ENCODE measurements around the gene IL1R2. TPM values are rescaled to one million over a fixed set of nuclear protein-coding genes. Genes with fewer than 3 reads are reported as not detected.

Gene IL1R2
- total RNA-seq, 4 donors from 2014 or later, result 2.1 to 13.1 (median 5.8) TPM

DNA sequence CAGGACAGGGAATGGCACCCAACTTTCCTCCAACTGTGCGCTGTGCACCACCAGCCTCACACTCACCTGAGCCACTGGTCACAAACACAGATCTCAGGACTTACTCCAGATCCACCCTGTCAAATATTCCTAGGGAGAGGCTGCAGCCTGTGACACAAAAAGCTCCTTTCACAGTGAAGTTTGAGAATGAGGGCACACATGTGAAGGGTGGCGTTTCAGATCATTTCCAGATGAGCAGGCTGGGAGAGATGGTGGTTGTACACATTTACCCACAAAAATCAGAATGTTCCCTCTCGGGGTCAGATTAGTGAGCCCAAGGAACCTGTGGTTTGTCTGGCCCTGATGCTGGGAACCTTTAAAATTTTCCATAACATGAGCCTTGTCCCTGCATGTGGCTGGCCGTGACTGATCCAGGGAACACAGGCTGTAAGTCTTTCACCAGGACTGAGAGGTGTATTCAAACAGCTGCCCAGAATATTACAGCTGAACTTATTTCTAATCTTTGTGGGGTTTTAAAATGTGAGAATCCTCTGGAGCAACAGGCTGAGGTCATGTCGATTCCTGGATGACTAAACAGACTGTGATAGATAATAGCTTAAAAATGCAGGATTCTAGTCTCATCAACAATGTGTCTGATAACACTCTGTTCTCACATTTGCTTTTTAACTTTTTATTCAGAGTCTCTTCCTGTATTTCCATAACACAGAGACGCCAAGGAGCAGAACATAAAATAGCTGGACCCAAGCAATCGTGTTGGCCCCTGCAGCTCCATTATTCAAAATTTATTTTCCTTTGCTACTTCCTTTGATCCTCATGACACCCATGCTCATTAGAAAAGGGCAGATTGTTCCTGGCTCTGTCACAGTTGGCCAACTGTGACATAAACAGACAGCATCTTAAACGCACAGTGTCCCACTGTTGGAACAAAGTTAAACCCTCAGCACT is 35.5 kb downstream of the IL1R2 start:
- no peaks in the 10 kb centered on the region for H3K36me3 ChIP-seq
- H3K4me3 ChIP-seq, result no peak overlapping the region
- in situ Hi-C loops (cut with MboI; ENCODE audit: low sequenced_read_pairs in 4 of 4) (loop anchor here in 1 of 4 donors (10.0 kb wide), 1 partner anchor 127 kb away; no protein-coding TSS in a partner anchor), intact Hi-C loops (cut with DNase I; ENCODE audit: low total_unique reads) (no loop called here)
- DNase-seq, result peak in 1 of 2 donors; percentile 48
- peak; percentile 81 to 82 for ATAC-seq
- peak overlapping the region; percentile 63 to 81 (median 74) for H3K27ac ChIP-seq
- H3K27me3 ChIP-seq, result no peaks in the 10 kb centered on the region
- no peaks in the 10 kb centered on the region for H3K9me3 ChIP-seq
- H3K4me1 ChIP-seq, result peaks cover 18 to 39% of the 10 kb centered on the region in 2 donors
- TF ChIP-seq, protein P1, sequence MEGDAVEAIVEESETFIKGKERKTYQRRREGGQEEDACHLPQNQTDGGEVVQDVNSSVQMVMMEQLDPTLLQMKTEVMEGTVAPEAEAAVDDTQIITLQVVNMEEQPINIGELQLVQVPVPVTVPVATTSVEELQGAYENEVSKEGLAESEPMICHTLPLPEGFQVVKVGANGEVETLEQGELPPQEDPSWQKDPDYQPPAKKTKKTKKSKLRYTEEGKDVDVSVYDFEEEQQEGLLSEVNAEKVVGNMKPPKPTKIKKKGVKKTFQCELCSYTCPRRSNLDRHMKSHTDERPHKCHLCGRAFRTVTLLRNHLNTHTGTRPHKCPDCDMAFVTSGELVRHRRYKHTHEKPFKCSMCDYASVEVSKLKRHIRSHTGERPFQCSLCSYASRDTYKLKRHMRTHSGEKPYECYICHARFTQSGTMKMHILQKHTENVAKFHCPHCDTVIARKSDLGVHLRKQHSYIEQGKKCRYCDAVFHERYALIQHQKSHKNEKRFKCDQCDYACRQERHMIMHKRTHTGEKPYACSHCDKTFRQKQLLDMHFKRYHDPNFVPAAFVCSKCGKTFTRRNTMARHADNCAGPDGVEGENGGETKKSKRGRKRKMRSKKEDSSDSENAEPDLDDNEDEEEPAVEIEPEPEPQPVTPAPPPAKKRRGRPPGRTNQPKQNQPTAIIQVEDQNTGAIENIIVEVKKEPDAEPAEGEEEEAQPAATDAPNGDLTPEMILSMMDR (IDR thresholded peaks at IDR 0.05 in 4 of 5, conservative IDR thresholded peaks at IDR 0.05 in 1 of 5), result no peak
- peak in 1 of 2 donors; percentile 14 for TF ChIP-seq POLR2A (IDR thresholded peaks at IDR 0.05)

DNA sequence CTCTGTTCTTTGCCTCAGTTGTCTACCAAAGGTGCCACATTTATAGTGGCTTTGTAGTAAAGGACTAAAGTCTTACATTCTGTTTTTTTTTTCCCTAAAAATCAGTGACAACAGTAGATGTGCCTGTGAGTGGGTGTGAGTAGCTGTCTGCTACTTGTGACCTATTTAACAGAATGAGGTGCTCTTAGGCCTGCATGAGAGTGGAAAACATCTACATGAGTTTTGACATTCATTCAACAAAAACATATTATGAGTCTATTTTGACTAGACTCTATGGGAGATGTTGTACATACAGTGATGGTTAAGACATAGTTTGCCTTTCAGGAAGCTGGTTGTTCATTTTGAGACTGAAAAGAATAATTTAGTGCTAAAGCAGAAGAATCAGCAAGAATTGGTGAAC is 36.7 kb downstream of the IL1R2 start:
- intact Hi-C loops (cut with DNase I; ENCODE audit: low total_unique reads), result no loop called here
- ATAC-seq, result no peak
- H3K4me1 ChIP-seq, result peaks cover 18 to 42% of the 10 kb centered on the region in 2 donors

DNA sequence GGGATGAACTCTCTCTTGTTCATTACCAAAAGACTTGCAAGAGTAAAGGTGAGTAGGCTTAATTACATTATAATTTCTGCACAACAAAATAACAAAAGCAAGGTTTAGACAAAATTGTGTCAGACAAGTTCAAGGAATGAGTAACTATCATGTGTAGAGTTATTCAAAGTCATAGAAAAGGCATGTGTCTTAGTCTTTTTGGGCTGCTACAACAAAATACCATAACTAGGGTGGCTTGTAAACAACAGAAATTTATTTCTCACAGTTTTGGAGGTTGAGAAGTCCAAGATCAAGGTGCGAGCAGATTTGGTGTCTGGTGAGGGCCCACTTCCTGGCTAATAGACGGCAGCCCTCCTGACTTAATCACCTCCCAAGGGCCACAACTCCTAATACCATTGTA is 37.6 kb downstream of the IL1R2 start:
- peaks cover 18 to 44% of the 10 kb centered on the region in 2 donors for H3K4me1 ChIP-seq
- no peak for ATAC-seq
- intact Hi-C loops (cut with DNase I; ENCODE audit: low total_unique reads) (no loop called here), in situ Hi-C loops (cut with MboI; ENCODE audit: low sequenced_read_pairs in 4 of 4) (loop anchor here in 1 of 4 donors (10.0 kb wide), 1 partner anchor 125 kb away; no protein-coding TSS in a partner anchor)
- H3K9me3 ChIP-seq, result no peaks in the 10 kb centered on the region
- H3K36me3 ChIP-seq, result no peaks in the 10 kb centered on the region
- no peaks in the 10 kb centered on the region for H3K27me3 ChIP-seq
- H3K27ac ChIP-seq, result no peak overlapping the region
- H3K4me3 ChIP-seq, result no peak overlapping the region
- DNase-seq, result no peak
- TF ChIP-seq POLR2A (IDR thresholded peaks at IDR 0.05), result no peak
- TF ChIP-seq, protein P1 (IDR thresholded peaks at IDR 0.05 in 4 of 5, conservative IDR thresholded peaks at IDR 0.05 in 1 of 5), result no peak

More for the DNA sequence above, 36.7 kb downstream of the IL1R2 start:
- Histone ChIP-seq H3K27ac (peak overlapping the region; percentile 63 to 81 (median 74)), H3K4me3 (no peak overlapping the region), H3K27me3 (no peaks in the 10 kb centered on the region), H3K36me3 (no peaks in the 10 kb centered on the region), H3K9me3 (no peaks in the 10 kb centered on the region)
- TF ChIP-seq, protein P1 (IDR thresholded peaks at IDR 0.05 in 4 of 5, conservative IDR thresholded peaks at IDR 0.05 in 1 of 5), result no peak
- TF ChIP-seq POLR2A (IDR thresholded peaks at IDR 0.05), result no peak
- no peak for DNase-seq
- in situ Hi-C loops (cut with MboI; ENCODE audit: low sequenced_read_pairs in 4 of 4), result loop anchor here in 1 of 4 donors (10.0 kb wide), 1 partner anchor 126 kb away; no protein-coding TSS in a partner anchor

DNA sequence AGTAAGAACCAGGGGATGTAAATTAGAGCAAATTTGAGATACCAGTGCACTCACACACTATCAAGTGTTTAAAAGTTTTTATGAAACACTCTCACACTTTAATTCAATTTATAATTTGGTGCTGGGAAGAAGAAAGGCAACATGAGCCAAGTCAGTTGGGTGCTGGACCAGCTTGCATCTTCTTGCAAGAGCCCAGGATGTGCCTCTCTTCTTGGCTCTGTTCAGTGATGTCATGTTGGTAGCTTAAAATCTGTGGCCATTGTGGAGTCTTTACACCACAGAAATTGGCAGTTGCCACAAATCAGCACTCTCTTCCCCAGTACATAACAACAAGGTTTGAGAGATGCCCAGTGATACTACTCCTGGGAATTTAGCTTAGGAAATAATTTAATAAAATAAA is 38.2 kb downstream of the IL1R2 start:
- in situ Hi-C loops (cut with MboI; ENCODE audit: low sequenced_read_pairs in 4 of 4) (loop anchor here in 1 of 4 donors (10.0 kb wide), 1 partner anchor 125 kb away; no protein-coding TSS in a partner anchor), intact Hi-C loops (cut with DNase I; ENCODE audit: low total_unique reads) (no loop called here)
- H3K4me1 ChIP-seq, result peaks cover 18 to 41% of the 10 kb centered on the region in 2 donors

More for the DNA sequence above, 38.2 kb downstream of the IL1R2 start:
- Histone ChIP-seq H3K27ac (no peak overlapping the region), H3K36me3 (no peaks in the 10 kb centered on the region), H3K4me3 (no peak overlapping the region), H3K9me3 (no peaks in the 10 kb centered on the region), H3K27me3 (no peaks in the 10 kb centered on the region)
- DNase-seq (no peak), ATAC-seq (no peak)
- TF ChIP-seq POLR2A (IDR thresholded peaks at IDR 0.05), result no peak
- TF ChIP-seq, protein P1 (IDR thresholded peaks at IDR 0.05 in 4 of 5, conservative IDR thresholded peaks at IDR 0.05 in 1 of 5), result no peak

All from gastrocnemius medialis (tissue), 4 donors.